HK-2 (cell line): ENCODE results near the gene GLRX2.
"Not testable (repeated sequence)": the region's sequence is repeated elsewhere in the genome, so short reads cannot be mapped to it uniquely, and the experiment has no call there.

Experiments used
- DNase-seq: peaks from one replicate; pipeline ENCODE4 v3.0.0-alpha.2; 2018; ENCODE audit not compliant: unreplicated experiment

GLRX2 gene

GRCh38 chr1:193065954-193066353 is 39.3 kb downstream of the GLRX2 start:
- DNase-seq: no peak

GRCh38 chr1:193062698-193063463 is 42.3 kb downstream of the GLRX2 start:
- DNase-seq: no peak

- DNase-seq: no peak
Observed at GRCh38 chr1:193060938-193061337, 44.3 kb downstream of the GLRX2 start.

- no peak for DNase-seq
Observed at GRCh38 chr1:193060406-193060805, 44.8 kb downstream of the GLRX2 start.

GRCh38 chr1:193060115-193060403 is 45.2 kb downstream of the GLRX2 start:
- no peak for DNase-seq

GRCh38 chr1:193059282-193060114 is 45.7 kb downstream of the GLRX2 start, which contains the start of the genes RO60 and UCHL5:
RO60 (plus strand) TSS chr1:193059612; CDS start chr1:193069055, 9,443 bp downstream.
UCHL5 (minus strand) TSS chr1:193059360; CDS start chr1:193059260, 100 bp downstream.
- peak; percentile 97 for DNase-seq

- peak; percentile 60 for DNase-seq
Observed at GRCh38 chr1:193058529-193059281, 46.5 kb downstream of the GLRX2 start.

- DNase-seq: no peak
Observed at GRCh38 chr1:193054169-193054675, 51.0 kb downstream of the GLRX2 start.

GRCh38 chr1:193048913-193049312 is 56.3 kb downstream of the GLRX2 start:
- not testable (repeated sequence) for DNase-seq
